Kidney tubule cell (primary cell): ENCODE measurements around the gene SMYD3.

Experiments used
- DNase-seq: peaks from one replicate; pipeline ENCODE4 v3.0.0-alpha.2; 2018; ENCODE audit warnings: low spot score

SMYD3 gene

GRCh38 chr1:246462986-246463385 lies 44.1 kb downstream of the SMYD3 start:
- DNase-seq = no peak

- no peak for DNase-seq
These were observed 46.7 kb downstream of the SMYD3 start for GRCh38 chr1:246460406-246460805.

- no peak for DNase-seq
These were observed 47.9 kb downstream of the SMYD3 start for GRCh38 chr1:246459221-246459620.

- DNase-seq = no peak
These were observed 51.6 kb downstream of the SMYD3 start for GRCh38 chr1:246455476-246455875.

GRCh38 chr1:246454655-246455054 lies 52.4 kb downstream of the SMYD3 start:
- DNase-seq = no peak

- peak; percentile 69 for DNase-seq
These were observed 56.3 kb downstream of the SMYD3 start for GRCh38 chr1:246450611-246451251.

GRCh38 chr1:246448373-246448772 lies 58.7 kb downstream of the SMYD3 start:
- no peak for DNase-seq

DNA sequence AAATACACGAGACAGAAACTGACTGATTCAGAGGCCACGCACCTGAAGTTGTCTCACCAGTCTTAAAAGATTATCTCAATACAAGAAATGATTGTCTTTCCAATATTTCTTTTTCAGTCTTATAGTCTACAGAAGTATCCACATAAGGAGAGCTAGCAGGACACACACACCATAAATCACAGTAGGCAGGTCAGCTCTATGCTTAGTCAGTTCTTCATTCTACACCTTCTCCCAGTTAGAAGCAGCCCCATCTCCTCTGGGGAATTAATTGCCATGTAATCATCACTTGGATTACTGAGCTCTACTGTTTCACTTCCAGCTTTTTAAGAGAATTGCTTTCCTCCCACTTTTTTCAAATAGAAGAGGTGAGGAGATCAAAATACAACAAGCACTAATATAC lies 59.6 kb downstream of the SMYD3 start:
- no peak for DNase-seq

- no peak for DNase-seq
These were observed 61.6 kb downstream of the SMYD3 start for GRCh38 chr1:246445503-246445902.

DNA sequence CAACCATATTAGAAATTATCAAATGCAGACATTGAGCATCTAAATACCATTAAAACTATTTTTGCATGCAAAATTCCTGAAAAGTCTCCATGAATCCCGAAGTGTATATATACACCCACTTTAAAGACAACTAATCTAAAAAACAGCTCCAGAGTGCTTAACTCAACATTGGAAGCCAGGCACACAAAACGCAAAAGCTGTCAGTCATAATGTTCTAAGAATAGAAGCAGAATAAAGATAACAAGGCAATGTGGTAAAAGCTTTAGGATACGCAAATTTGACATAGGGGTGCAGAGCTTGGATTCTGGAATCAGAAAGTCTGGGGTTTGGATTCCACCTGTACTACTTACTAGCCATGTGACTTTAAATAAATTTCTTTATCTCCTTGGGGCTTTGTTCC lies 62.5 kb downstream of the SMYD3 start:
- DNase-seq = no peak

DNA sequence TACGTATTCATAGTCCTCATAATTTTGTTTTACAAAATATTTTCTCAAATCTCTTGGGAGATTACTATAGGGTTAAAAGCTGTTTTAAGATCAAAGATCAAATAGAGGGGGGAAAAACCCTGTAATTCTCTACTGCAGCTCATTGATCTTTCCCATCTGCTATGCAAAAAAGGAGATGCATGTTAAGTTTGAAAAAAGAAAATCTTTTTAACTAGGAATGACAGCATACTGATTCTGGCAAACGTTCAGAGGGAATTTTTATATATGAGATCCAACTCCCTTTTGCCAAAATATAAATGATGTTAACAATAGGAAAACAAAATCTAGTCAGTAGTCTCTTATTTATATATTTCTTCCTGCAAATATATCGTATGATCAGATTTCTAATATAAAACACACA lies 69.1 kb downstream of the SMYD3 start:
- DNase-seq = no peak

DNA sequence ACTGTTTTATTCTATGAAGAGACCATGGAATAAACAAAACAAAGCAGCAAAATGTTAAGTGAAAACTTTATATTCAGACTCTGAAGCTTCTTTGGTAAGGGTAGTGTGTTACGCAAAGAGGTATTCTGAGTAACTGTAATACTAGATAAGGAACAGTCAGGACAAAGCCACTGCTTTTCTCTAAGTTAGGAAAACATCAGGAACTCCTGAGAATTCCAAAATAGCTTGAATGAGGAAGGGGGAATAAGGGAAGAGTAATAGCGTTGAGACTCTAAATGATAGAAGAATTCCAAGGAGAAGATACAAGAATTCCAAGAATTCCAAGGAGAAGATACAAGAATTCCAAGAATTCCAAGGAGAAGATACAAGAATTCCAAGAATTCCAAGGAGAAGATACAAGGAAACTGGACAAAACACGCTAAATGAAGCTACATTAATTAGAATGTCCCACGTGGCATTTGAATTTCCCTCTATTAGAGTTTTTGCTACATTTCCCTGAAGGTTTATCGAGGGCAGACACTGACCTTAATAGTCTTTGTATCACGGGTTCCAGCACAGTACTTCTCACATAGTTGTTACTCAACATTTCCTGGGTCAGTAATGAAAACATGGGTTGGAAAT lies 71.5 kb downstream of the SMYD3 start:
- peak; percentile 57 for DNase-seq

GRCh38 chr1:246434335-246434734 lies 72.7 kb downstream of the SMYD3 start:
- DNase-seq = no peak

DNA sequence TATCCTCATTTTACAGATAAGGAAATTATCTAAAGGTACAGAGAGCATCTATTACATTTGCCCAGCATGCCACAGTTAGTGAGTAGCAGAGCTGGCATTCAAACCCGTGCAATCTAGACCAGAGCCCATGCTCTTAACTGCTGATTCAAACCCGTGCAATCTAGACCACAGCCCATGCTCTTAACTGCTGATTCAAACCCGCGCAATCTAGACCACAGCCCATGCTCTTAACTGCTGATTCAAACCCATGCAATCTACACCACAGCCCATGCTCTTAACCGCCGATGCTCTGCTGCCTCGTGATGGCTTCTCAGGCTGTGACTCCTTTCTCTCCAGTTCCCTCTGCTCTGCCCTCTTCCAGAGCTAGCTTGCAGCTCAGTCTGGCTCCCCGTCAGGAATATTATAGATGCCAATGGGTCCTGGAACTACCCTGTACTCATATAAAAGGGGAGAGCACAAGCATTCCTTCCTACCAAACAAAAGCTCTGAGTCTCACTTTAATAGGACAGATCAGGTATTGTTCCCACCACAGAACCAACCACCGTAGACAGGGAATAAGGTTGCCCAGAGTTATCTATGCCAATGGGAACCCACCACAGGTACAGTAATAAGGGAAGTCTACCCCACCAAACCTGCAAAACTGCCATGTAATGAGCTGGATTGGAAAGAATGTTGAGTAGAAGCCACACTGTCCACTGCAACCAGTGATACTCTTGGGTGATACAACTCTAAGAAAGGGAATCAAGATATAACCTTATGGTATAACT lies 78.4 kb downstream of the SMYD3 start:
- peak; percentile 100 for DNase-seq

- peak; percentile 90 for DNase-seq
These were observed 79.5 kb downstream of the SMYD3 start for GRCh38 chr1:246427611-246428010.

DNA sequence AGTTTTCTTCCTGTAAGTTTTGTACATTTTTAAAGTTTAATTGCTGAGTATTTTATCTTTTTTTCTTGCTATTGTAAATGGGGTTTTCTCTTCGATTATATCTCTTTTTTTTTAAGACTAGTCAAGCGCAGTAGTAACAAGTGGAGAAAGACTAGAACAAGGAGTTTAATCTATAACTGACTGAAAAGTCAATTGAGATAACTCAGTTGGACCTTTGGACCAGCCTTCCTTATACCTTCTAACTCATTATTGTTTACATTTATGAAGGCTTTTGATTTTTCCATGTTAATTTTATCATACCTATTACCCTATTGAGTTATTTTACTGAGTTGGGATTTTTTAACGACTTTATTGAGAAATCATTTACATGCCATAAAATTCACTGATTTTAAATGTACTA lies 81.2 kb downstream of the SMYD3 start:
- DNase-seq = no peak

- no peak for DNase-seq
These were observed 81.8 kb downstream of the SMYD3 start for GRCh38 chr1:246425139-246425794.

DNA sequence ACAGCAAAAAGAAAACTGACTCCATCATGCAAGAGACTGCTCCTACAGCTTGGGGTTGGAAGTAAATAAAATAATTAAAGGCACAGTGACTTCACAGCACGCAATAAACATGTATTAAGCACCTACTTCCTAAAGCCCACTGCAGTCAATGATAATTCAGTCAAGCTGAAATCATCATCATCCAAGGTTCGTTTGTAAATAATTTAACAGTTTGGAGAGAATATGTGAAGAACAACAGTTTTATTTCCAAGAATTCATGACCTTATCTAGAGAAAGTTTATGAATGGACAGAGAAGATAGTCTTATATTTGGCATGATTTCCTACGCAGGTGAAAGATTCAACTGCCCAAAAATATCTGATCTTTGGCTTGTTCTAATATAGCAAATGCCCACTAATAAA lies 86.8 kb downstream of the SMYD3 start:
- DNase-seq = no peak

DNA sequence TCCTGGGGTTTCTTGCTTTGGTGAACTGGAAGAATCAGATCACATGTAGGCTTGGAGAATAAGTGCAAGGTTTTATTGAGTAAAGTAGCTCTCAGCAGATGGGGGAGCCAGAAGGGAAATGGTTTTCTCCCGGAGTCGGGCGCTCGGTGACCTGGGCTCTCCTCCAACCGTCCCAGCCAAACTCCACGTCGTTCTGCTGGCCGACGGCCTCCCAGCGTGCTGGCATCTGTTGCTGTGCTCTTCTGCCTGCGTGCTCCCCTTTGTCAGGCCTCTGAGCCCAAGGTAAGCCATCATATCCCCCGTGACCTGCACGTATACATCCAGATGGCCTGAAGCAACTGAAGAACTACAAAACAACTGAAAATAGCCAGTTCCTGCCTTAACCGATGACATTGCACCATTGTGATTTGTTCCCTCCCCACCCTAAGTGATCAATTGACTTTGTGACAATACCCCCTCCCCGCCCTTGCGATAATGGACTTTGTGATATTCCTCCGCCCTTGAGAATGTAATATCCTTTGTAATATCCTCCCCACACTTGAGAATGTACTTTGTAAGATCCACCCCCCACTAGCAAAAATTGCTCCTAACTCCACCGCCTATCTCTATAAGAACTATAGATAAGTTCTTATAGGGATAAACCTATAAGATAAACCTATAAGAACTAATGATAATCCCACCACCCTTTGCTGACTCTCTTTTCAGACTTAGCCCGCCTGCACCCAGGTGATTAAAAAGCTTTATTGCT lies 88.3 kb downstream of the SMYD3 start:
- no peak for DNase-seq

GRCh38 chr1:246417813-246418564 lies 89.1 kb downstream of the SMYD3 start:
- DNase-seq = no peak

GRCh38 chr1:246417152-246417812 lies 89.8 kb downstream of the SMYD3 start:
- DNase-seq = peak; percentile 13
